ENCODE data around the gene PCSK9. TPM values are rescaled to one million over a fixed set of nuclear protein-coding genes. Genes with fewer than 3 reads are reported as not detected.

PCSK9 gene
- polyA plus RNA-seq, 1 donor (not counting 4 experiments of a cell fraction or from before 2014, with no cell fraction given): 61.7 TPM

DNA sequence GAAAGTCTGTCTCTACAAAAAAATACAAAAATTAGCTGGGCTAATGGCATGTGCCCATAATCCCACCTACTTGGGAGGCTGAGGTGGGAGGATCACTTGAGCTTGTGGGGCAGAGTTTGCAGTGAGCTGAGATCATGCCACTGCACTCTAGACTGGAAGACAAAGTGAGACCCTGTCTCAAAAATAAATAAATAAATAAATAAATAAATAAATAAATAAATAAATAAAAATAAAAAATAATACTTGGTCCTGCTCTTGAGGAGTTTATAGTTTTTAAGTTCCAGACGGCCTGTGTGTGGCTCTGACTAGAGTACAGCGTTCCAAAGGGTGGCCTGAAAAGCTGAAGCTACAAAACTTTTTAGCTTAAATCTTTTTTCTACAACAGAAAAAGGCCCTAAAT lies 35.1 kb downstream of the PCSK9 start:
- Histone ChIP-seq H3K79me2 (ENCODE audit: control insufficient read depth, insufficient read depth, low read length) (no peaks in the 10 kb centered on the region), H3K9me3 (ENCODE audit: control insufficient read depth, low read depth, low read length) (no peaks in the 10 kb centered on the region), H3K36me3 (ENCODE audit: control insufficient read depth in 2 of 2, extremely low read depth in 1 of 2, insufficient read depth in 2 of 2, low read length in 2 of 2) (peaks cover 32 to 46% of the 10 kb centered on the region in 2 experiments), H3K27me3 (ENCODE audit: control insufficient read depth, extremely low read depth, insufficient read depth, low read length) (no peaks in the 10 kb centered on the region), H3K9ac (ENCODE audit: control insufficient read depth, extremely low read depth, insufficient read depth, low read length) (no peak overlapping the region), H3K4me2 (ENCODE audit: control insufficient read depth, extremely low read depth, insufficient read depth, low read depth, low read length) (no peak overlapping the region), H3K9me1 (ENCODE audit: control insufficient read depth, extremely low read depth, insufficient read depth, low read length) (no peaks in the 10 kb centered on the region), H3K4me1 (ENCODE audit: control insufficient read depth, extremely low read depth, insufficient read depth, low read length) (no peaks in the 10 kb centered on the region), H3K27ac (ENCODE audit: control insufficient read depth, insufficient read depth, low read length) (no peak overlapping the region), H2AFZ (ENCODE audit: control insufficient read depth, low read length) (no peak overlapping the region), H3K4me3 (ENCODE audit: control insufficient read depth in 2 of 3, extremely low read depth in 1 of 3, insufficient read depth in 2 of 3, low read depth in 1 of 3, low read length in 3 of 3) (no peak overlapping the region), H4K20me1 (ENCODE audit: control insufficient read depth, extremely low read depth, insufficient read depth, low read length) (no peaks in the 10 kb centered on the region)
- FAIRE-seq: no peak
- TF ChIP-seq CTCF (optimal IDR thresholded peaks at IDR 0.05 in 1 of 3, IDR thresholded peaks at IDR 0.05 in 1 of 3, conservative IDR thresholded peaks at IDR 0.05 in 1 of 3; ENCODE audit: extremely low read depth in 1 of 3, insufficient read depth in 2 of 3, low read length in 3 of 3) (no peak), EZH2 (IDR thresholded peaks at IDR 0.05; ENCODE audit: low read length) (no peak)
- dilution Hi-C loops (cut with MboI; ENCODE audit: extremely low pct_ligation_motif_present, low sequenced_read_pairs): no loop called here
- DNase-seq (ENCODE audit: low read depth, low spot score): no peak

DNA sequence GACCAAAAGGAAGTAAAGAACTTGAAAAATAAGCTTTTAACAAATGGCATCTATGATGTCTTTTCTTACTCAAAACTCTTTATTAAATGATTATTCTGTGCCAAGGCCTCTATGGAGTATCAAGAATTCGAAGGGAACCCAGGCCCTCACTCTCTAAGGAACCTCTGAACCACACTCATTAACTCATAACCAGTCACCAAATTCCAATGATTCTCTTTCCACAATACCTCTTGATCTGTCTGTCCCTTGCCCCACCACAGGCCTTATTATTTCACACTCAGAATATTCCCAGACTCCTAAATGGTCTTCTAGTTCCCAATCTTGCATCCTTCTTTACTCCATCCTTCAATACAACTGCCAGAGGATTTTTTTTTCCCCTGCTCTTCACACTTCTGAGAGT lies 37.0 kb downstream of the PCSK9 start:
- no peaks in the 10 kb centered on the region for H3K9me3 ChIP-seq (ENCODE audit: control insufficient read depth, low read depth, low read length)
- FAIRE-seq (no peak), DNase-seq (ENCODE audit: low read depth, low spot score) (no peak)
- no peaks in the 10 kb centered on the region for H4K20me1 ChIP-seq (ENCODE audit: control insufficient read depth, extremely low read depth, insufficient read depth, low read length)
- H3K27me3 ChIP-seq (ENCODE audit: control insufficient read depth, extremely low read depth, insufficient read depth, low read length): no peaks in the 10 kb centered on the region
- peaks cover 31 to 44% of the 10 kb centered on the region in 2 experiments for H3K36me3 ChIP-seq (ENCODE audit: control insufficient read depth in 2 of 2, extremely low read depth in 1 of 2, insufficient read depth in 2 of 2, low read length in 2 of 2)
- TF ChIP-seq EZH2 (IDR thresholded peaks at IDR 0.05; ENCODE audit: low read length): no peak
- no peak for TF ChIP-seq CTCF (optimal IDR thresholded peaks at IDR 0.05 in 1 of 3, IDR thresholded peaks at IDR 0.05 in 1 of 3, conservative IDR thresholded peaks at IDR 0.05 in 1 of 3; ENCODE audit: extremely low read depth in 1 of 3, insufficient read depth in 2 of 3, low read length in 3 of 3)
- no peak overlapping the region for H3K9ac ChIP-seq (ENCODE audit: control insufficient read depth, extremely low read depth, insufficient read depth, low read length)
- no peak overlapping the region for H3K4me3 ChIP-seq (ENCODE audit: control insufficient read depth in 2 of 3, extremely low read depth in 1 of 3, insufficient read depth in 2 of 3, low read depth in 1 of 3, low read length in 3 of 3)
- no peak overlapping the region for H2AFZ ChIP-seq (ENCODE audit: control insufficient read depth, low read length)
- no peaks in the 10 kb centered on the region for H3K9me1 ChIP-seq (ENCODE audit: control insufficient read depth, extremely low read depth, insufficient read depth, low read length)
- no peak overlapping the region for H3K4me2 ChIP-seq (ENCODE audit: control insufficient read depth, extremely low read depth, insufficient read depth, low read depth, low read length)
- H3K79me2 ChIP-seq (ENCODE audit: control insufficient read depth, insufficient read depth, low read length): no peaks in the 10 kb centered on the region
- dilution Hi-C loops (cut with MboI; ENCODE audit: extremely low pct_ligation_motif_present, low sequenced_read_pairs): no loop called here
- H3K4me1 ChIP-seq (ENCODE audit: control insufficient read depth, extremely low read depth, insufficient read depth, low read length): peaks cover 7% of the 10 kb centered on the region
- no peak overlapping the region for H3K27ac ChIP-seq (ENCODE audit: control insufficient read depth, insufficient read depth, low read length)

Data from keratinocyte (primary cell).